ENCODE measurements around the gene CDK14.

The CDK14 gene

GRCh38 chr7:91193141-91193540, 597.0 kb downstream of the CDK14 start:
- Histone ChIP-seq H3K4me3 (ENCODE audit: low read depth, low read length) (no peak overlapping the region), H3K9me3 (no peaks in the 10 kb centered on the region), H3K27me3 (no peaks in the 10 kb centered on the region), H3K36me3 (no peaks in the 10 kb centered on the region), H3K4me1 (no peaks in the 10 kb centered on the region)
- no peak for TF ChIP-seq CTCF (IDR thresholded peaks at IDR 0.05; ENCODE audit: low read depth, low read length)
- DNase-seq = no peak

GRCh38 chr7:91194841-91195240, 598.7 kb downstream of the CDK14 start:
- no peak for DNase-seq
- H3K4me1 ChIP-seq = no peaks in the 10 kb centered on the region
- no peaks in the 10 kb centered on the region for H3K9me3 ChIP-seq
- no peak for TF ChIP-seq CTCF (IDR thresholded peaks at IDR 0.05; ENCODE audit: low read depth, low read length)
- no peaks in the 10 kb centered on the region for H3K27me3 ChIP-seq
- no peaks in the 10 kb centered on the region for H3K36me3 ChIP-seq
- H3K4me3 ChIP-seq (ENCODE audit: low read depth, low read length) = no peak overlapping the region

- H3K4me3 ChIP-seq (ENCODE audit: low read depth, low read length) = no peak overlapping the region
- DNase-seq = no peak
- H3K4me1 ChIP-seq = no peaks in the 10 kb centered on the region
- TF ChIP-seq CTCF (IDR thresholded peaks at IDR 0.05; ENCODE audit: low read depth, low read length) = no peak
- no peaks in the 10 kb centered on the region for H3K36me3 ChIP-seq
- no peaks in the 10 kb centered on the region for H3K9me3 ChIP-seq
- no peaks in the 10 kb centered on the region for H3K27me3 ChIP-seq
Observed at GRCh38 chr7:91196058-91196457, 599.9 kb downstream of the CDK14 start.

- H3K4me3 ChIP-seq (ENCODE audit: low read depth, low read length) = no peak overlapping the region
- H3K4me1 ChIP-seq = no peaks in the 10 kb centered on the region
Observed at GRCh38 chr7:91198371-91198770, 602.2 kb downstream of the CDK14 start.

GRCh38 chr7:91199601-91200000, 603.5 kb downstream of the CDK14 start:
- TF ChIP-seq CTCF (IDR thresholded peaks at IDR 0.05; ENCODE audit: low read depth, low read length) = no peak
- Histone ChIP-seq H3K36me3 (no peaks in the 10 kb centered on the region), H3K4me1 (no peaks in the 10 kb centered on the region), H3K4me3 (ENCODE audit: low read depth, low read length) (no peak overlapping the region), H3K27me3 (no peaks in the 10 kb centered on the region), H3K9me3 (no peaks in the 10 kb centered on the region)
- DNase-seq = no peak

More at GRCh38 chr7:91198371-91198770, 602.2 kb downstream of the CDK14 start:
- no peaks in the 10 kb centered on the region for H3K27me3 ChIP-seq
- no peaks in the 10 kb centered on the region for H3K36me3 ChIP-seq
- no peaks in the 10 kb centered on the region for H3K9me3 ChIP-seq
- no peak for DNase-seq
- no peak for TF ChIP-seq CTCF (IDR thresholded peaks at IDR 0.05; ENCODE audit: low read depth, low read length)

GRCh38 chr7:91201442-91202113, 605.5 kb downstream of the CDK14 start:
- no peak for TF ChIP-seq CTCF (IDR thresholded peaks at IDR 0.05; ENCODE audit: low read depth, low read length)
- no peak for DNase-seq

More at GRCh38 chr7:91201442-91202113, 605.5 kb downstream of the CDK14 start:
- Histone ChIP-seq H3K9me3 (no peaks in the 10 kb centered on the region), H3K4me1 (no peaks in the 10 kb centered on the region), H3K27me3 (no peaks in the 10 kb centered on the region), H3K4me3 (ENCODE audit: low read depth, low read length) (no peak overlapping the region), H3K36me3 (no peaks in the 10 kb centered on the region)

Data from BE2C (cell line).